Measurements from ENCODE around the gene PPP1R27.

The PPP1R27 gene

GRCh38 chr17:81819708-81820107, 15.1 kb downstream of the PPP1R27 start:
- DNase-seq = no peak

- DNase-seq = no peak
Measured at GRCh38 chr17:81817758-81818147, 17.1 kb downstream of the PPP1R27 start.

- no peak for DNase-seq
Measured at GRCh38 chr17:81815646-81815986, 19.2 kb downstream of the PPP1R27 start.

- DNase-seq = no peak
Measured at GRCh38 chr17:81814748-81815645, 19.9 kb downstream of the PPP1R27 start.

- DNase-seq = no peak
Measured at GRCh38 chr17:81813861-81814683, 20.8 kb downstream of the PPP1R27 start.

- DNase-seq = no peak
Measured at GRCh38 chr17:81813371-81813684, 21.5 kb downstream of the PPP1R27 start.

- no peak for DNase-seq
Measured at GRCh38 chr17:81812571-81813370, 22.1 kb downstream of the PPP1R27 start.

GRCh38 chr17:81811705-81812570, 22.9 kb downstream of the PPP1R27 start:
- no peak for DNase-seq

- DNase-seq = no peak
Measured at GRCh38 chr17:81810892-81811704, 23.8 kb downstream of the PPP1R27 start.

- DNase-seq = no peak
Measured at GRCh38 chr17:81810476-81810875, 24.4 kb downstream of the PPP1R27 start.

GRCh38 chr17:81809556-81809998, 25.3 kb downstream of the PPP1R27 start:
- DNase-seq = no peak

- DNase-seq = no peak
Measured at GRCh38 chr17:81808778-81809555, 25.9 kb downstream of the PPP1R27 start.

- DNase-seq = no peak
Measured at GRCh38 chr17:81807839-81808238, 27.0 kb downstream of the PPP1R27 start.

GRCh38 chr17:81807210-81807719, 27.6 kb downstream of the PPP1R27 start:
- no peak for DNase-seq

- no peak for DNase-seq
Measured at GRCh38 chr17:81806461-81807209, 28.2 kb downstream of the PPP1R27 start.

GRCh38 chr17:81805707-81806460, 29.0 kb downstream of the PPP1R27 start:
- no peak for DNase-seq

- DNase-seq = no peak
Measured at GRCh38 chr17:81804559-81805399, 30.1 kb downstream of the PPP1R27 start.

Measured in SHP77 treated with DMSO at 0.1 percent for 48 hours (cell line).